Occipital lobe (tissue), 2 donors: ENCODE results near the gene MPPED1. TPM values are rescaled to one million over a fixed set of nuclear protein-coding genes. Genes with fewer than 3 reads are reported as not detected.

Experiments used
- DNase-seq: peaks from one replicate; lab custom pipeline; 2025; lab: John Stamatoyannopoulos, UW
- total RNA-seq: library from RNA; depleted of rRNA; stranded (reverse); fragments of >200 nt; gene quantifications from one replicate; pipeline ENCODE4 v1.2.3, GENCODE V29; 2014

The MPPED1 gene
- total RNA-seq, 1 donor from 2014 or later: 455 TPM

DNA sequence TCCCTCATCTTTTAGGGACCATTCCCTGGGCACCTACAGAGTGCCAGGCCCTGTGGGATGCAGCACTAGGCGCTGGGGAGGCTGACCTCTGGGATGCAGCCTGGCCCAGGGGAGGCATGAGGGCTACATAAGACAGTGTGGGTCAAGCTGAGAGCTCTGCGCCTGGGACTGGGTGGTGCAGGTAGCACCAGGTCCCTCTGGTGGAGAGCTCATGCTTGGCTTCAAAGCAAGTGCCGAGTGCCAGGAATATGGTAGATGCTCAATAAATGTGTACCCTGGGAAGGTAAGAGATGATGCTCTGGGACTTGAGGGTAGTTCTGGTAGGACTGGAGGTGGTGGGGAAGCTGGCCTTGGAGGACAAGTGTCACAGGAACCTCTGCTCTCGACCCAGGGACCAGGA, 2.0 kb upstream of the MPPED1 start:
- DNase-seq: no peak

DNA sequence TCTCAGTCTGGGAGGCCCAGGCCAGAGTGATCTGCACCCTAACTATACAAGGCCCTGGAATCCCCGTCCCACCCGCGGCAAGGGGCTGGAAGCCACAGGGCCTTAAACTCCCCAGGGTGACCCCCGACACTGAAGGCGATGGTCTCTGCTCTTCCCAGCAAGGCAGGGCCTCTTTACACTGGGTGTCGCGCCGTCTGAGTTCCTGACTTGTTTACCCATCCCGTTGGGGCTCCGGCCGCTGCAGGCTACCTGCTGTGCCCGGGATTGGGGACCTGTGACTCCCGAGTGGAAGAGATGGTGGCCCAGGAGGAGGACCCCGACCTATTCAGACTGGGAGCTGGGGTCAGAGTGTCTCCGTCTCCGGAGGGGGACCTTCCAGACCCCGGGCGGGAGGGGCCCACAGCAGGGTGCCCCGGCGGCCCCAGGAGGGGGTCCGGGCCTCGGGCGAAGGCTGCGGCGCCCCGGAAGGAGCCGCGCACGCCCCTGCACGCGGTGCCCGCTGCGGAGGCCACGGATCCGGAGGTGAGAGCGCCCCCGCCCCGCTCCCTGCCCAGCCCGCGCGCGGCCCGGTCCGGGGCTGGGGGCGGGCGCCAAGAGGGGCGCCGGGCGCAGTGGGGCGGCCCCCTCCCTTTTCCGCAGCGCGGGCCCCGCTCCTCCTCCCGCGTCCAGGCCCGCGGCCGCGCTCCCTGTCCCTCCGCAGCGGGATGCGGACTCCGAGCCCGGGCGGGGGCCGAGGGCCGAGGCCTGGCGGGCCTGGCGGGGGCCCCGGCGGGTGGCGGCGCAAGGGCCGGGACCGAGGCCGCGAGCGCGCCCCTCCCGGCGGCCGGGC, 560 bp upstream of the MPPED1 start:
- no peak for DNase-seq

DNA sequence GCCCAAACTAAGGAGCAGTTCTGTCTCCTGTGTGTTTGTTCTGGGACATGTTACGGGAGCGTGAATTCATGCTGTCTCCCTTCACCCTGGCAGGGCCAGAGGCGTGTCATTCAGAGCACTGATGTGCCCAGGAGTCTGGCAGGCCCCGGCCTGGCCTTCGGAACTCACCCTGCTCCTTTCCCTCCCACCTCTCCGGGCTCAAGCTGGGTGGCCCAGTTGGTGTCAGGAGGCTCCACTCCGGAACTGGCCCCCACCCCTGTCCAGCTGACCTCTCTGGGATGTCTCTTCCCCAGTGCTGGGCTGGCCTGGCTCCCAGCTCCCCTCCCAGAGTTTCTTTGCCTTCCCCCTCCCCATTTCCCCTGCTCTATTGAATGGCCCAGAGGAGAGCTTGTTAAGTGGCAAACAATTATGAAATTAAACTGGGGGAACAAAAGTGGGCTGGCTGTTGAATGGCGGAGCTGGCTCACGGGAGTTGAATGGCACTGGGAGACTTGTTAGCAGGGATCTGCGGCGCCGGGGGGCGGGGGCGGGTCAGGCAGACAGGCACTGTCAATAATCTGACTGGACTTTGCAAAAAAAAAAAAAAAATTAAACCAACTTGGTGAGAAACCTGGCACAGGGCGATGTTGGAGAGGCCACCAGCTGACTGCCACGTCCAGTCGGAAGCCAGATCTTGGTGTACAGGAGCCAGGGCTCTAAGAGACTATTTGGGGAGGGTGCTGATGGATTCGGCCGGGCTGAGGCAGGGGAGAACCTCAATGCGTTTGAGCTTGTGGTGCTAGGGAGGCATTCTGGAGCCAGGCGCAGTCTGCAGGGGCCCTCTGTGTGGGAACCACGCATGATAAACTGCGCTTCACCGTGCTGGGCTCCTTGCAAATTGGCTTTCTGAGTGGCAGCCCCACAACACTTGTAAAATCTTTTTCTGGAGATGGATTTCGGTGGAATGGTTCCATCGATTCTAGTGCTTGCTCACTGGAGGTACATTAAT, 1.3 kb downstream of the MPPED1 start:
- DNase-seq: no peak

DNA sequence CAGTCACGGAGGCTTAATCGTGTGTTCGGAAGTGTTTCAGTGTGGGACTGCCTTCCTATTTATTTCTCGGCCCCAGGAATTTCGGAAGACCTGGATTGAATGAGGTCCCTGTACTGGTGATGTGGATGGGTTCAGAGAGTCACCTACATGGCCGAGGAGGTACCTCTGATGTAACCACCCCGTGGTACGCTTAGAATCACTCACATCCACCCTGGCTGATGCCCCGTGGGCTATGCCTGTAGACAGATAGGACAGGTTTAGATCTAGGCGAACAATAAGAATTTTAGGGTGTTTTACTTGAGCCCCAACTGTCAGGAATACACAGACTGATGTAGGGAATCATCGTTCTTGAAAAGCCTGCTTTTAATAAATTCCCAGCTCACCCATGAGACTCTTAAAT, 2.0 kb downstream of the MPPED1 start:
- DNase-seq: no peak

DNA sequence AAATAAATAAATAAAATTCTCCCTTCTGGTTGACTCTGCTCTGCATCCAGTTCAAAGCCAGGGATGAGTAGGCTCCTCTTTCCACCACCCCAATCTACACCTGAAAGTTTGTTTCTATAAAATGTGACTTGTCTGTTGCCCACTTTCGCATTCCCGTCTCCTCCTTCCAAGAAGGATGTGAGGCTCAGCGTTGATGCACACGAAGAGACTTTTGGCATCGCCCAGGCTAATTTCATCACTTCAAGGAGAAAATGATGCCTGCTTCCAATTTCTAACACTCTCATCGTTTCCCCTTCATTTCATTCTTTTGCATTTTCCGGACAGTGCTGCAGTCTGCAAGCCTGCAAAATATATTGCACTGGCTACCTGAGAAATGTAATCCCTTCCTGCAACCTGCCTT, 3.9 kb downstream of the MPPED1 start:
- DNase-seq: no peak

DNA sequence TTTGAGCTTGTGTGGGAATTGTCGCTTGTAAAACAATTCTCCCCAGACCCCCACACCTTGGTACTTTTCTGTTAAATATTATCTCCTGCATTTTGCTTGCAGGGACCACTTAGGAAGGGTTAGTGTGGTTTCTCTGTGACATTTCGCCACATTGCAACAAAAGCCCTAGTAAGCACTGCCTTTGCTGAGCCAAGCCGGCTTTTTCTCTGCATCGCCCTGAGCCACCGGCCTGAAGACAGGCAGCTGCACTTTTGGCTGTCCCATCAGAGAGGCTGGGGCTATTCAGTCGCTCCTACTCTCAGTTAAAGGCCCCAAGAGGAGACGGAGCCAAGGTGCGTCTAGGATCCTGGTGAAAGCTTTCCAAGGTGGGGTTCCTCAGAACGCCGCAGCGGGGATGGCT, 5.7 kb downstream of the MPPED1 start:
- no peak for DNase-seq

DNA sequence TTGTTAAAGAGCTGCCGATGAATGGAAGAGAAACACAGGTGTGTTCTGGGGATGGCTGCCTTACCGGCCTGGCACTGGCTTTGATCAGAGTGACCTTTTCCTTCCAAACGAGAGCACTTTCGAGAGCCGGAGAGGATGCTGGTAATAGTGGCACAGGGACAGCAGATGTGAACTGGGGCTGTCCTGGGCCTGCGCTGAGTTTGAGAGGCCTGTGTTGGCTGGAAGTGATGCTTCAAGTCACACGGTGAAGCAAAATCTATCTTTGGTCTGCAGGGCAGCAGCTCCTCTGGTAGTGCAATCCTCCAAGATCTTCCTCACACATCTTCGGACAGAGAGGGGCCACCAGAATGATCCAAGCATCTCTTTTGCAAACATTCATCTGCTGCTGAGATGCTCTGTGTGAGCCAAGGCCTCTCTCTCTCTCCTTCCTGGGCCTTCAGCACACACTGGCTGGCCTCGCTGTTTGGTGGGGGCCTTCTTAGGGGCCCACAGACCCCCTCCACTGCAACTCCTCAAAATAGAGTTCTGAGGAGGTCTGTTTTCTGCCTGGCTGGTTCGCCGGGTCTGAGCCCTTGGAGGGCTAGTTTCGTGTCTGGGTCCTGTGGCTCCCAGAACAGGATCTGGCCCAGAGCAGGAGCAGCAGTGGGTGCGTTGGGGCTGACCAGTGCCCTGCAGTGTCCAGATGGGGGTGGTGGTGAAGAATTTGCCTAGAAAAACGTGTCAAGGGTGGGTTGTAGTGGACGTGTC, 6.4 kb downstream of the MPPED1 start:
- DNase-seq: peak; percentile 33

DNA sequence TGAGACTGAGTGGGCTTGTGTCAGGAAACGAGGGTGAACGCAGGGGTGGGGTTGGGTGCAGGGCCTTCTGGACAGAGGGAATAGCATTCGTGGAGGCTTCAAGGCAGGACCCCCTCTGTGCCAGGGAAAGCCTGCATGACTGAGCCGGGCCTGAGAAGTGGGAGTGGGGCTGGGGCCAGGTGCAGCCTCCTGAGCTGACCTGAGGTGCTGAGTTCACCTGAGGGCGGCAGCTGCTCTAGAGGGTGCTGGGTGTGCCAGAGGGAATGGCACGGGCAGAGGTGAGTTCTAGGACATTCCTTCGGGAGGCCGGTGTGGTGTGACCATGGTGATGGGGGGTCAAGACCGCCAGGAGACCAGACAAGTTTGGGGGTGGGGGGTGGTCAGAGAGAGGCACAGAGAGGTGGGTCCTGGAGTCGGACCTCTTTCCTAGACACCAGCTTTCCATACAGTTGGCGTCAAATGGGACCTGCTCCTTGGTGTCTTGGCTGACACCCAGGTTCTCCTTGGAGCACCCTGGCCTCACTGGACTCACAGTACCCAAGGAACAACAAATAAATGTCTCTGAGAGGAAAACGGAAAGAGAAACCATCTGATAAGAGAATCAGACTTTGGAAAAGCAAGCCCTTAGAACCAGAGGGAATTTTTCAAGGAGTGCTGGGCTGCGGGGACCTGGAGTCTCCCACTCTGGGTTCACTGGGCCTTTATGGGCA, 7.7 kb downstream of the MPPED1 start:
- DNase-seq: no peak

DNA sequence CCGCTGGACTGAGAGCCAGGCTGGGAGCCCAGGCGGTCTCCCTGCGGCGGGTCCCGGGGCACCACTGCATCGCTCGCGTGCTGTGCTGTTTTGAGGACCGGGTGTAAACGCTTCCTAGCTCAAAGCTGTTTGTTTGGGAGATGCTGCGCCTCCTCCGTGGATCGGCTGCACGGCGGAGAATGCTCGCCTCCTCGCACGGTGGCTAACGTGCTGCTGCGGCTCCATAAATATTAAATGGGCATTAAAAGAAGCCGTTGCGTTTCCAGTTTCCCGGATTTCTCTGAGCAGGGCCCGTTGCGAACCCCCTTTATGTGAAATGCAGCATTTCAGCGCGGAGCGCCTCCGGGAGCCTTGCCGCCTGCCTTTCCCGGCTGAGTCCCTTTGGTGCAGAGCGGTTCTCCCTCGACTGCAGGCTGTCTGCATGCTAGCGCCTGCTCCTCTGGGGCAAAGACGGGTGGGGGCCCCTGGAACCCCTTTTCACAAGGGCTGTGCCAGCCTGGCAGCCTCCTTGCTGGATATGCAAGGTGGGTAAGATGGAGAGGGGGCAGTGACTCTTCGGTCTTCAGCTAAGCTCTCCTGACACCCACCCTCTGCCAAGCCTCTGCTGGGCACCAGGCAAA, 9.3 kb downstream of the MPPED1 start:
- no peak for DNase-seq

DNA sequence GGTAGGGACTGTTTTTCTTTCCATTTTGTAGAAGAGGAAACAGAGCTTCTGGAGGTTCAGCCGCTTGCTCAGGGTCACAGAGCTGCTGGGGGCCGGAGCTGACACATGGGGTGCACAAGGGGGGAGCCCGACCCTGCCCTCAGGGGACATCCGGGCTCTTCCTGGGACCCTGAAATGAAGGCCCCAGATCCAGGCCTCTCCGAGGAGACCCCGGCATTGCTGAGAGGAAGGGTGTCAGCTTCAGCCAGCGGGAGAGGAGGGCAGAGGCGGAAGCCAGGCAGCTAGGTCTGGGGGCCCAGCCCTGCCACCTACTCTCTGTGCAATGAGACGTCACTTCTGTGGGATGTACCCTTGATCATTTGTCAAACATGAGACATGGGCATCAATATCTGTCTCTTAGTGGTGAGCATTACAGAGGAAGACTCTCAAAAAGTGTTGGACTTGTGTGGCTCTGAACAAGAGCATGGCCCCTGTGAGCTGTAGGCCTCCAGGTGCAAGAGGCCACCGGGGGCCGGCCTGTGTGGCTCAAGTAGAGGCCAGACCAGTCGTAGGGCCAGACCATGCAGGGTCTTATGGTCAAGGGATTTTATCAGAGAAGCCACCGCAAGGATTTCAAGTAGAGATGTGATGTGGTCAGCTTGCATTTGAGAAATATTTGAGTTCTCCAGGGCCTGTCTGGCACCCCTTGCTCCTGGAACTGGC, 10.3 kb downstream of the MPPED1 start:
- no peak for DNase-seq

DNA sequence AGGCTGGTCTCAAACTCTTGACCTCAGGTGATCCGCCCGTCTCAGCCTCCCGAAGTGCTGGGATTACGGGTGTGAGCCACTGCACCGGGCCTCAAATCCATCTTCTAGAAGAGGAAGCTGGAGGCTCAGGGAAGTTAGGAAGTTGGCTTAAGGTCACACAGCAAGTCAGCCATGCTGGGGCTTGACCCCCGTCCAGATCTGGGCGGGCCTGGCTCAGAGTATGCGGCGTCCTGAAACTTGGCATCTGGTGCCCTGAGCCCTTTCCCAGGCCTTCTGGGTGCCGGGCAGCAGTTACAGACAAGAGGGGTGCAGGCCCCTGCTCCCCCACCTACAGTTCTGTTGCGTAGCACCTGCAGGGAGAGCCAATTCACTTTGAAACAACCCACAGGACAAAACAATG, 11.2 kb downstream of the MPPED1 start:
- DNase-seq: no peak

DNA sequence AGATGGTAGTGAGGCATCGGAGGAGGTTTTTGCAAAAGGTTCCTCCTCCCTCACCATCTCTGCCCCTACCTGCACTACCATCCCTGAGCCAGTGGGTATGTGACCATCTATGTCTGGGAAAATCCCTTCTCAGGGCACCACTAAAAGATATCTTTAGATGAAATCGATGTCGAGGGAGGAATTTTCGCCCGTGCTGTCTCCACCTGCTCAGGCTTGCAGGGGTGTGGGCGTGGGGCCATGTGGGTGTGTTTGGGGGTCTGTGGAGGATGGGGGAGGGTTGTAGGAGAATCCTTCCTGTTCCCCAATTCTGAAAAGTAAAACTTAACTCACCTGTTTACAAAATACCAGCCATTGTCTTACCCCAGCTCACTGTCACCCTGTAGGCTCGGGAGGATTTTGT, 12.4 kb downstream of the MPPED1 start:
- no peak for DNase-seq

DNA sequence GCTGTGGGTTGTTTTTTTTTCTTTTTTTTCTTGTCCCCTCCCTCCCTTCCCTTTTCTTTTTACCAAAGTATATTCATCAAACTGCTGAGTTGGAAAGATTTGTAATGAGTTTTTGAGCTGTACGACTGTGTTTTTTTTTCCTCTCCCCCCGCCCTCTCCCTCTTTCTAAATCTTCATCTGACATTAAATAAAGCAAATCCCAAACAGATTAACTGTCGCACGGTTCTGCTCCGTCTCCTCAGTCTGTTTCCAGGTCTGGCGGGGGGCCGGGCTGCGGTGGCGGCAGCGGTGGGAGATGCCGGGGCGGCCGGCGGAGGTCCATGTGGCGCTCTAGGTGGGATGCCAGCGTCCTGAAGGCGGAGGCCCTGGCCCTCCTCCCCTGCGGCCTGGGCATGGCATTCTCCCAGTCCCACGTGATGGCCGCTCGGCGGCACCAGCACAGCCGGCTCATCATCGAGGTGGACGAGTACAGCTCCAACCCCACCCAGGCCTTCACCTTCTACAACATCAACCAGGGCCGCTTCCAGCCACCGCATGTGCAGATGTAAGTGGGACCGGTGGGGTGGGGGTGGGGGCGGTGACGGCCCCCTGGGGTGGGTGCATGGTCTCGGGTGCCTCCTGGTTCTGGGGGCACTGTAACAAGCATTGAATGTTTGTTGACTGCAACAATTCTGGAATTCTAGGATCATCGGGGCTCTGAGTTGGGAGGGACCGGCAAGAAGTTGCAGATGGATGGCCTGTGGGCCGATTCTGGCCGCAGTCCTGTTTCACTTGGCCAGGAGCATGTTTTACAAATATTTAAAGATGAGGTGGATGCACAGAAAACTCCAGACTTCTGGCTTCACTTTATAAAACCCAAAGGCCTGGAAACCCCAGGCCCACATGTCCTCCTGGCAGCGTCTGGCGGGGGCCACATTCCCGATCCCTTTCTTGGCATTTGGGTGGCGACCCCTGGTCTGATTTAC, 13.1 kb downstream of the MPPED1 start:
- DNase-seq: no peak

DNA sequence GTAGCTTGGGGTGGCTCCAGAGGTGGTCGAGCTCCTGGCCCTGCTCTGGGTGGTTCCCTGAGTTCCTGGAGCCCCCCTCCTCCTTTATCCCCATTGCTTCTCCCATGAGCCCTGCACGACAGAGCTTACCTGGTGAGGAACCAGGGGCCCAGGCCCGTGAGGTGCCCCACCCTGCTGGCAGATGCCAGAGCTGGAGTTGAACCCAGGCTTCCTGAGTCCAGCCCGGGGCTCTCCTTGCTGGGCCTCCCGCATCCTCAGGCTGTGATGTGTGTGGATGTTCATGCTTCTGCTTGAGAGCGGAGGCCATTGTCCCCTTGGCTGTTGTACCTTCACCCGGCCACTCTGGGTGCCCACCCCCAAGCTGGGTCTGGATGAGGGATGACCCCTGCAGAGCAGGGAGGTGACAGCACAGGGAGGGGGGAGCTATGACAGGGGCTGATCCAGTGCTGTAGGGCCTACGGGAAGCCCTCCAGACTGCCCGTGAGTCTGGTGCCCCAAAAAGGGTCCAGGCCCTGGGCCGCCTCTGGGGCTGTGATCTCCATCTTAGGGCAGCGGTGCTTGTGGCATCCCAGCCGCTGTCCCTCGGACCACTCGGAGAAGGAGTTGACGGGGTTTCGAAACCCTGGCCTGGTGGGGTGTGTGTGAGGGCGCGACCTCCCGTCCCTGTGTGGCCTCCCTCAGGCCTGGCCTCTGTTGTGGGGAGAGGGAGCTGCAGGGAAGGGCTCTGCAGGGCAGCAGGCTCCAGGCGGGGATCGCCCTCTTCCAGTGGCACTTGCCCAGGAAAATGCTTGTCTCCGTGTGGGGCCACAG, 14.4 kb downstream of the MPPED1 start:
- no peak for DNase-seq

DNA sequence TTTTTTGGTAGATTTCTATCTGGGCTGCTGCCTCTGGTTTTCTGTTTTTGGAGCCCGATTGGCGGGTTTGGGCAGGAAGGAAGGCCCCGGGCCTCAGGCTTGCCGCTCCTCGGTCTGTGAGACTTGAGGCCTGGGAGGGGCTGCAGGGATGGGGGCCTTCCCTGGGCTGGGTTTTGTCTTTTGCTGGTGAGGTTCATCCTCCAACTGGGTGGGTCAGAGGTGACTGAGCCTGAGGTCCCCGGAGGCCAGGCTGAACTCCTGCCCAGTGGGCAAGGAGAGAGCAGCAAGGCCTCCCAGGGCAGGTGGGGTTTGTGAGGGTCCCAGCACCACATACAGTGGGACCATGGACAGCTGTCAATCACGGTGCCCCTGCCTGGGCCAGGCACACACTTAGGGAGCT, 15.0 kb downstream of the MPPED1 start:
- no peak for DNase-seq

DNA sequence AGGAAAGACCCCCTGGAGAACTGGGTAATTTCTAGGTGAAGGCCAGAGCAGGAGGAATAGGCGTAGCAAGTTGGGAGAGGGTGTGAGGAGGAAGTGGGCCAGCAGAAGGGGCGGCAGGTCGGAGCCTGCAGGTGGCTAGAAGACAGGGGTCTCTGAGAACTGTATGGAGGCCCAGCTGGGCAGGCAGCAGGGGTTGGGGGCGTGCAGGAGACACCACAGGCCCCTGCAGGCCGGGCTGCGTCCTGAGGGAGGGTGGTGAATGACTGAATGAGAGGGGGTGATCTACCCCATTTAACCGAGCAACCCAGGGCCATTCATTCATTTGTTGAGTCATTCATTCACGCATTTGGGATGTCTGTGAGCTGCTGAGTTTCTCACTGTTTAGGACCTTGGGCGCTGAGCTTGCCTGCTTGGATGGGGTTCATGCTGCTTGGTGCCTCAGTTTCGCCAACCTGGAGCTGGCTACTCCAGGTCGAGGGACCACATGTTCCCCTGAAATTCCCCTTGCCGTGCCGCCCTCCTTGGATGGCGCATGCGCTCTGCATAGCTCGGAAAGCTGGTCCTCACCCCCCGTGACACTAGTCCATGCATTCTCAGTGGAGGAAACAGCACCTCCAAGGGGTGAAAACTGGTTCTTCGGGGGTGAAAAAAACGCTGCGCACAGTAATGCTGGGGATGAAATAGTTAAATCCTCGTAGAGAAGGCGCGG, 15.6 kb downstream of the MPPED1 start:
- DNase-seq: no peak

DNA sequence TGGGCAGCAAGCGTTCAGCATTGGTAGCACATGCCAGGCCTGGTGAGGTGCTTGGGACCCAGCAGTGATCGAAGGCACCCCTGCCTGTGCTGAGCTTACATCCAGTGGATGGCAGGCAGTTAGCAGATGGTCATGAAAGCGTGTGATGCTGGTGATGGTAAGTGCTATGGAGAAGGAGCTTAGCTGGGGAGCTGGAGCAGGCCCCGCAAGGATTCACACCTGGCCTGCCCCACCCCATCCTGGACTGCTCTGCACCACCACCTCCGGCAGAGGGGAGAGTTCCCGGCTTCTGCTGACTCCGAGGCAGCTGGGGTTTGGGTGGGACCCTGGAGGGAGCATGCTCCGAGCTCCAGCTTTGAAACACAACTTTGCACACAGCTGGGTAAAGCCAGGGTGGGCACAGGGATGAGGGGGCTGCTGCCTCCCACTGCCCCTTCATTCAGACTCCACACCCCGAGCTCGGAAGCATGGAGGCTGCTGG, 16.2 kb downstream of the MPPED1 start:
- no peak for DNase-seq
